MM.1S (cell line): ENCODE measurements around the gene HIPK4.
"Not testable (repeated sequence)": the region's sequence is repeated elsewhere in the genome, so short reads cannot be mapped to it uniquely, and the experiment has no call there.

ENCODE experiments used
- DNase-seq: peaks from one replicate; pipeline ENCODE4 v3.0.0-alpha.2; 2015
- H2AFZ ChIP-seq: fragments of 300-600 bp; sonication (generic); 2 replicates; pipeline ENCODE4 v1.6.0; 2016; ENCODE audit warnings: antibody characterized with exemption, low read length
- H3F3A ChIP-seq: fragments of 300-600 bp; sonication (generic); 2 replicates; pipeline ENCODE4 v1.6.1; 2016; ENCODE audit warnings: mild to moderate bottlenecking, antibody characterized with exemption, low read length, moderate library complexity, mixed read lengths; ENCODE audit not compliant: insufficient read depth
- H3K27ac ChIP-seq: fragments of 300-600 bp; sonication (generic); 2 replicates; pipeline ENCODE4 v1.5.1; 2016; ENCODE audit warnings: mild to moderate bottlenecking, low read length
- H3K27me3 ChIP-seq: fragments of 300-600 bp; sonication (generic); replicated peaks from 2 replicates; pipeline ENCODE4 v1.6.0; 2016; ENCODE audit warnings: low read length; ENCODE audit not compliant: insufficient read depth
- H3K36me3 ChIP-seq: fragments of 300-600 bp; sonication (generic); replicated peaks from 2 replicates; pipeline ENCODE4 v1.6.1; 2016; ENCODE audit warnings: mild to moderate bottlenecking, low read length, mixed read lengths; ENCODE audit not compliant: insufficient read depth
- H3K4me1 ChIP-seq: fragments of 300-600 bp; sonication (generic); 2 replicates; pipeline ENCODE4 v1.6.1; 2016; ENCODE audit warnings: low read length, mixed read lengths
- H3K4me2 ChIP-seq: fragments of 300-600 bp; sonication (generic); 2 replicates; pipeline ENCODE4 v1.6.0; 2016; ENCODE audit warnings: low read depth, low read length
- H3K4me3 ChIP-seq: fragments of 300-600 bp; sonication (generic); 2 replicates; pipeline ENCODE4 v1.5.1; 2016; ENCODE audit warnings: low read length, mixed read lengths
- H3K79me2 ChIP-seq: fragments of 300-600 bp; sonication (generic); 2 replicates; pipeline ENCODE4 v1.6.1; 2016; ENCODE audit warnings: mixed run types, low read length, mixed read lengths
- H3K9ac ChIP-seq: fragments of 300-600 bp; sonication (generic); 2 replicates; pipeline ENCODE4 v1.6.1; 2016; ENCODE audit warnings: low read length, mixed read lengths
- H3K9me2 ChIP-seq: fragments of 300-600 bp; sonication (generic); replicated peaks from 2 replicates; pipeline ENCODE4 v1.6.1; 2016; ENCODE audit warnings: mild to moderate bottlenecking, low read length, mixed read lengths; ENCODE audit not compliant: insufficient read depth
- H3K9me3 ChIP-seq: fragments of 300-600 bp; sonication (generic); replicated peaks from 2 replicates; pipeline ENCODE4 v1.6.1; 2016; ENCODE audit warnings: mild to moderate bottlenecking, low read length, mixed read lengths; ENCODE audit not compliant: insufficient read depth
- H4K20me1 ChIP-seq: fragments of 300-600 bp; sonication (generic); 2 replicates; pipeline ENCODE4 v1.6.1; 2016; ENCODE audit warnings: mild to moderate bottlenecking, low read length, moderate library complexity, mixed read lengths; ENCODE audit not compliant: insufficient read depth
- CTCF ChIP-seq: fragments of 300-600 bp; sonication (generic); IDR thresholded peaks from 2 replicates; pipeline ENCODE4 v1.5.1; 2016; ENCODE audit warnings: antibody characterized with exemption, low read length, mixed read lengths
- EZH2 ChIP-seq: fragments of 300-600 bp; sonication (generic); optimal IDR thresholded peaks from 2 replicates; pipeline ENCODE3; 2017; ENCODE audit warnings: low read depth, mild to moderate bottlenecking, antibody characterized with exemption, low read length, mixed read lengths
- EZH2phosphoT487 ChIP-seq: fragments of 300-600 bp; sonication (generic); IDR thresholded peaks from 2 replicates; pipeline ENCODE4 v1.6.1; 2018; ENCODE audit warnings: antibody characterized with exemption, low read length

Gene HIPK4

GRCh38 chr19:40431698-40432097 is 41.7 kb upstream of the HIPK4 start:
- Histone ChIP-seq H3K9ac (no peak overlapping the region), H3K4me3 (no peak overlapping the region), H3F3A (0 out of 2 replicates have a peak, but pooled peaks cover 10% of the 10 kb centered on the region), H3K27ac (no peak overlapping the region), H3K36me3 (no peaks in the 10 kb centered on the region), H4K20me1 (no peaks in the 10 kb centered on the region), H3K27me3 (no peaks in the 10 kb centered on the region), H3K79me2 (no peaks in the 10 kb centered on the region), H3K9me3 (no peaks in the 10 kb centered on the region), H3K4me1 (peaks cover 5% of the 10 kb centered on the region; the same call in 1 of the 2 replicates), H3K9me2 (no peaks in the 10 kb centered on the region), H3K4me2 (no peak overlapping the region), H2AFZ (no peak overlapping the region)
- TF ChIP-seq EZH2phosphoT487 (no peak), CTCF (no peak), EZH2 (no peak)
- DNase-seq, result no peak

- not testable (repeated sequence) for H3K27ac ChIP-seq, H3K79me2 ChIP-seq, H2AFZ ChIP-seq, H3K9me3 ChIP-seq, H4K20me1 ChIP-seq, H3K4me3 ChIP-seq, H3K4me1 ChIP-seq, H3K9ac ChIP-seq, DNase-seq, H3K4me2 ChIP-seq, H3K9me2 ChIP-seq, H3K36me3 ChIP-seq, H3K27me3 ChIP-seq
- H3F3A ChIP-seq, result 0 out of 2 replicates have a peak, but pooled peaks cover 10% of the 10 kb centered on the region
Measured at GRCh38 chr19:40430242-40430641, 40.3 kb upstream of the HIPK4 start.

- not testable (repeated sequence) for H3K4me1 ChIP-seq, H3K9me3 ChIP-seq, H2AFZ ChIP-seq
Measured at GRCh38 chr19:40428197-40428596, 38.2 kb upstream of the HIPK4 start.

GRCh38 chr19:40425450-40426287 is 35.7 kb upstream of the HIPK4 start, which contains the start of gene SERTAD1:
Gene SERTAD1, minus strand, starts transcription at chr19:40425992. Its CDS starts 2,446 bp downstream, at chr19:40423546.
- no peak for TF ChIP-seq EZH2
- TF ChIP-seq CTCF, result peak; percentile 69
- Histone ChIP-seq H3K9me3 (no peaks in the 10 kb centered on the region), H3K27ac (peak within 1 kb of the TSS; percentile 77; the same call in 1 of the 2 replicates), H4K20me1 (no peaks in the 10 kb centered on the region), H3K4me3 (peak within 1 kb of the TSS; percentile 84), H3K4me2 (peak within 1 kb of the TSS; percentile 96), H3K79me2 (peaks cover 4% of the 10 kb centered on the region), H2AFZ (peak within 1 kb of the TSS; percentile 99), H3F3A (peaks cover 5% of the 10 kb centered on the region), H3K9me2 (no peaks in the 10 kb centered on the region), H3K36me3 (no peaks in the 10 kb centered on the region), H3K4me1 (peaks cover 7% of the 10 kb centered on the region), H3K27me3 (no peaks in the 10 kb centered on the region), H3K9ac (peak within 1 kb of the TSS; percentile 90)
- peak; percentile 100 for DNase-seq

More at GRCh38 chr19:40428197-40428596, 38.2 kb upstream of the HIPK4 start:
- not testable (repeated sequence) for H3K36me3 ChIP-seq, H3K79me2 ChIP-seq, H3K27ac ChIP-seq, H3K9ac ChIP-seq, H3K9me2 ChIP-seq, DNase-seq, H3K4me3 ChIP-seq, H3F3A ChIP-seq, H3K27me3 ChIP-seq, H4K20me1 ChIP-seq, H3K4me2 ChIP-seq
